ENCODE data around the gene STOML1.

The STOML1 gene

DNA sequence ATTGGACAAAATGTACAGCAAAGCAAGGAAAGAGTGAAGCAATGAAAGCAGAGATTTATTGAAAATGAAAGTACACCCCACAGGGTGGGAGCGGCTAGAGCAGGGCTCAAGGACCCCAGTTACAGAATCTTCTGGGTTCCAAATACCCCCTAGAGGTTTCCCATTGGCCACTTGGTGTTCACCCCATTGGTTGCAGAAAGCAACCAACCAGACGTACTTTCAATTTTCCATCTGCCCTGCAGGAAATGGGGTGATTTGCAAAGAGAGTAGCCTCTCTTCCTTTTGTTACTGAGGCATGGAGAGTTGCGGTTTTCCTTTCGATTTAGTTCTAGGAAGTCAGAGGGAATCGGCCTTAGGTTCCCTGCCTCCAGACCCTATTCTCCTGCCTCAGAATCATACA lies 4.8 kb upstream of the STOML1 start:
- peak overlapping the region; percentile 54 for H3K27ac ChIP-seq (ENCODE audit: low read depth, low read length, poor library complexity, severe bottlenecking)
- peak overlapping the region; percentile 95 for H3K4me3 ChIP-seq (ENCODE audit: low read depth, low read length, poor library complexity, severe bottlenecking)
- H3K9ac ChIP-seq (ENCODE audit: low read length), result peak overlapping the region; percentile 2; the same call in 1 of the 2 replicates
- 0 out of 2 replicates have a peak, but pooled peaks cover 5% of the 10 kb centered on the region for H3K79me2 ChIP-seq (ENCODE audit: insufficient read depth, low read length)
- no peaks in the 10 kb centered on the region for H3K9me2 ChIP-seq (ENCODE audit: low read depth, low read length)
- no peak for TF ChIP-seq EZH2 (IDR thresholded peaks at IDR 0.05; ENCODE audit: borderline replicate concordance, low read length)
- TF ChIP-seq, protein P1, sequence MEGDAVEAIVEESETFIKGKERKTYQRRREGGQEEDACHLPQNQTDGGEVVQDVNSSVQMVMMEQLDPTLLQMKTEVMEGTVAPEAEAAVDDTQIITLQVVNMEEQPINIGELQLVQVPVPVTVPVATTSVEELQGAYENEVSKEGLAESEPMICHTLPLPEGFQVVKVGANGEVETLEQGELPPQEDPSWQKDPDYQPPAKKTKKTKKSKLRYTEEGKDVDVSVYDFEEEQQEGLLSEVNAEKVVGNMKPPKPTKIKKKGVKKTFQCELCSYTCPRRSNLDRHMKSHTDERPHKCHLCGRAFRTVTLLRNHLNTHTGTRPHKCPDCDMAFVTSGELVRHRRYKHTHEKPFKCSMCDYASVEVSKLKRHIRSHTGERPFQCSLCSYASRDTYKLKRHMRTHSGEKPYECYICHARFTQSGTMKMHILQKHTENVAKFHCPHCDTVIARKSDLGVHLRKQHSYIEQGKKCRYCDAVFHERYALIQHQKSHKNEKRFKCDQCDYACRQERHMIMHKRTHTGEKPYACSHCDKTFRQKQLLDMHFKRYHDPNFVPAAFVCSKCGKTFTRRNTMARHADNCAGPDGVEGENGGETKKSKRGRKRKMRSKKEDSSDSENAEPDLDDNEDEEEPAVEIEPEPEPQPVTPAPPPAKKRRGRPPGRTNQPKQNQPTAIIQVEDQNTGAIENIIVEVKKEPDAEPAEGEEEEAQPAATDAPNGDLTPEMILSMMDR (IDR thresholded peaks at IDR 0.05; ENCODE audit: low read length), result no peak
- H3F3A ChIP-seq (ENCODE audit: insufficient read depth, low read length), result no peaks in the 10 kb centered on the region
- H3K4me1 ChIP-seq (ENCODE audit: insufficient read depth, low read length, severe bottlenecking), result peaks cover 40% of the 10 kb centered on the region
- H3K9me3 ChIP-seq (ENCODE audit: low read length), result no peaks in the 10 kb centered on the region
- peak overlapping the region; percentile 94 for H3K4me2 ChIP-seq (ENCODE audit: low read length)
- no peaks in the 10 kb centered on the region for H4K20me1 ChIP-seq (ENCODE audit: insufficient read depth, low read length)
- no peaks in the 10 kb centered on the region for H3K27me3 ChIP-seq (ENCODE audit: insufficient read depth, low read length)
- peaks cover 18% of the 10 kb centered on the region for H3K36me3 ChIP-seq (ENCODE audit: insufficient read depth, low read length)
- H2AFZ ChIP-seq (ENCODE audit: low read length), result no peak overlapping the region

- TF ChIP-seq, protein P1 (IDR thresholded peaks at IDR 0.05; ENCODE audit: low read length), result no peak
- no peak for TF ChIP-seq EZH2 (IDR thresholded peaks at IDR 0.05; ENCODE audit: borderline replicate concordance, low read length)
- no peaks in the 10 kb centered on the region for H3K27me3 ChIP-seq (ENCODE audit: insufficient read depth, low read length)
- H3K79me2 ChIP-seq (ENCODE audit: insufficient read depth, low read length), result 0 out of 2 replicates have a peak, but pooled peaks cover 5% of the 10 kb centered on the region
- no peaks in the 10 kb centered on the region for H4K20me1 ChIP-seq (ENCODE audit: insufficient read depth, low read length)
- peaks cover 18% of the 10 kb centered on the region; the same call in 1 of the 2 replicates for H3K36me3 ChIP-seq (ENCODE audit: insufficient read depth, low read length)
- no peaks in the 10 kb centered on the region for H3F3A ChIP-seq (ENCODE audit: insufficient read depth, low read length)
- H3K9me3 ChIP-seq (ENCODE audit: low read length), result no peaks in the 10 kb centered on the region
- H3K4me1 ChIP-seq (ENCODE audit: insufficient read depth, low read length, severe bottlenecking), result peaks cover 44% of the 10 kb centered on the region
- H2AFZ ChIP-seq (ENCODE audit: low read length), result no peak overlapping the region
- H3K9ac ChIP-seq (ENCODE audit: low read length), result no peak overlapping the region
- H3K4me3 ChIP-seq (ENCODE audit: low read depth, low read length, poor library complexity, severe bottlenecking), result peak overlapping the region; percentile 95
- H3K9me2 ChIP-seq (ENCODE audit: low read depth, low read length), result no peaks in the 10 kb centered on the region
- peak overlapping the region; percentile 70 for H3K27ac ChIP-seq (ENCODE audit: low read depth, low read length, poor library complexity, severe bottlenecking)
- H3K4me2 ChIP-seq (ENCODE audit: low read length), result peak overlapping the region; percentile 94
These were observed 4.2 kb upstream of the STOML1 start for GRCh38 chr15:73996267-73996666.

- H3K4me3 ChIP-seq (ENCODE audit: low read depth, low read length, poor library complexity, severe bottlenecking), result peak overlapping the region; percentile 95
- 0 out of 2 replicates have a peak, but pooled peaks cover 5% of the 10 kb centered on the region for H3K79me2 ChIP-seq (ENCODE audit: insufficient read depth, low read length)
- H3K4me1 ChIP-seq (ENCODE audit: insufficient read depth, low read length, severe bottlenecking), result peaks cover 52% of the 10 kb centered on the region
- H3K9me3 ChIP-seq (ENCODE audit: low read length), result no peaks in the 10 kb centered on the region
- peak overlapping the region; percentile 90 for H3K9ac ChIP-seq (ENCODE audit: low read length)
- H3F3A ChIP-seq (ENCODE audit: insufficient read depth, low read length), result no peaks in the 10 kb centered on the region
- no peaks in the 10 kb centered on the region for H4K20me1 ChIP-seq (ENCODE audit: insufficient read depth, low read length)
- H3K4me2 ChIP-seq (ENCODE audit: low read length), result peak overlapping the region; percentile 94
- no peak overlapping the region for H2AFZ ChIP-seq (ENCODE audit: low read length)
- H3K36me3 ChIP-seq (ENCODE audit: insufficient read depth, low read length), result peaks cover 18% of the 10 kb centered on the region; the same call in 1 of the 2 replicates
- peak overlapping the region; percentile 70 for H3K27ac ChIP-seq (ENCODE audit: low read depth, low read length, poor library complexity, severe bottlenecking)
- no peaks in the 10 kb centered on the region for H3K9me2 ChIP-seq (ENCODE audit: low read depth, low read length)
- TF ChIP-seq EZH2 (IDR thresholded peaks at IDR 0.05; ENCODE audit: borderline replicate concordance, low read length), result no peak
- H3K27me3 ChIP-seq (ENCODE audit: insufficient read depth, low read length), result no peaks in the 10 kb centered on the region
These were observed 3.0 kb upstream of the STOML1 start for GRCh38 chr15:73994912-73995622.
